GM12865 (cell line): ENCODE data around the gene RAB31.

Source experiments
- DNase-seq: peaks from one replicate; pipeline ENCODE4 v3.0.0; 2010; ENCODE audit warnings: low read depth
- H3K4me3 ChIP-seq: 2 replicates; pipeline ENCODE4 v1.5.1; 2011; ENCODE audit warnings: mild to moderate bottlenecking, low read depth, low read length, control low read depth
- TF ChIP-seq, protein P1 (sequence below): IDR thresholded peaks from 2 replicates; pipeline ENCODE4 v1.5.1; 2011; ENCODE audit warnings: low read length, control low read depth, low read depth, inconsistent platforms; ENCODE audit not compliant: insufficient read depth; ENCODE audit errors: missing control alignments

RAB31 gene

DNA sequence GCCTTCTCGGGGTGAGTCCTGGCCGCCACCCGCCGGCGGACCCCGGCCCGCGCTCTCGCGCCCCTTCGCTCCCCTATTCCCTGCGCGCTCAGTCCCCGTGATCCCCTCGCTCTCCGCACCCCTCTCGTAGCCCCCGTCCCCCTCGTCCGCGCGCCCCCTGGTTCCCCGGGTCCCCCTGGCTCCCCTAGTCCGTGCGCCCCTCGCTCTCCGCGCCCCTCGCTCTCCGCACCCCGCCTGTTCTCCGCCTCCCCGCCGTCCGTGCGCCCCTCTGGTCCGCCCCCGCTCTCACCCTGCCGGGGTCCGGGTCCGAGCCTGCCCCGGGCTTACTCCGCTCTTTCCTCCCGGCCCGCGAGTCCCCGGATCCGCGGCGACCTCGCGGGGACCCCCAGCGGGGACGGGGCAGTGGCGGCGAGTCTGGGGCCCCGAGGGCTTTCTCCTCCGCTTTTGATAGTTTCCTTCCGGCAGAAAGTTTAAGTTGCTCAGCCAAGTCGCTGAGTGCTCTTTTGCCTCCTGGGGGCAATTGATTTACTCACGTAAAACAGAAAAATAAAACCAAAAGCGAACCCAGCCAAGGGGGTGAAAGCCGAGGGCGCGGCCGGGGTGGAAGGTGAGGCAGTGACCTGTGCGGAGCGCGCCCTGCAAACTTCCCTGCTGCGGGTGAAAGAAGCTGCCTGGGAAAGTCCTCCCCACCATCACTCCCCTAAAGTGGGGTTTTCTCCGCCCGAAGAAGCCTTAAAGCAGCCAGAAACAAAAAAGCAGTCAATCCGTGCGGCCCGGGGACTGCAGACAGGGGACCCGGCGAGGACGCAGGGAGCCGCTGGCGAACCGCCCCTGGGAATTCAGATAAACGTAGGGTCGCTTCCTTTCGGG lies 568 bp downstream of the RAB31 start:
- peak; percentile 73 for DNase-seq
- H3K4me3 ChIP-seq, result peak overlapping the region; percentile 86
- TF ChIP-seq, protein P1, sequence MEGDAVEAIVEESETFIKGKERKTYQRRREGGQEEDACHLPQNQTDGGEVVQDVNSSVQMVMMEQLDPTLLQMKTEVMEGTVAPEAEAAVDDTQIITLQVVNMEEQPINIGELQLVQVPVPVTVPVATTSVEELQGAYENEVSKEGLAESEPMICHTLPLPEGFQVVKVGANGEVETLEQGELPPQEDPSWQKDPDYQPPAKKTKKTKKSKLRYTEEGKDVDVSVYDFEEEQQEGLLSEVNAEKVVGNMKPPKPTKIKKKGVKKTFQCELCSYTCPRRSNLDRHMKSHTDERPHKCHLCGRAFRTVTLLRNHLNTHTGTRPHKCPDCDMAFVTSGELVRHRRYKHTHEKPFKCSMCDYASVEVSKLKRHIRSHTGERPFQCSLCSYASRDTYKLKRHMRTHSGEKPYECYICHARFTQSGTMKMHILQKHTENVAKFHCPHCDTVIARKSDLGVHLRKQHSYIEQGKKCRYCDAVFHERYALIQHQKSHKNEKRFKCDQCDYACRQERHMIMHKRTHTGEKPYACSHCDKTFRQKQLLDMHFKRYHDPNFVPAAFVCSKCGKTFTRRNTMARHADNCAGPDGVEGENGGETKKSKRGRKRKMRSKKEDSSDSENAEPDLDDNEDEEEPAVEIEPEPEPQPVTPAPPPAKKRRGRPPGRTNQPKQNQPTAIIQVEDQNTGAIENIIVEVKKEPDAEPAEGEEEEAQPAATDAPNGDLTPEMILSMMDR, result no peak

DNA sequence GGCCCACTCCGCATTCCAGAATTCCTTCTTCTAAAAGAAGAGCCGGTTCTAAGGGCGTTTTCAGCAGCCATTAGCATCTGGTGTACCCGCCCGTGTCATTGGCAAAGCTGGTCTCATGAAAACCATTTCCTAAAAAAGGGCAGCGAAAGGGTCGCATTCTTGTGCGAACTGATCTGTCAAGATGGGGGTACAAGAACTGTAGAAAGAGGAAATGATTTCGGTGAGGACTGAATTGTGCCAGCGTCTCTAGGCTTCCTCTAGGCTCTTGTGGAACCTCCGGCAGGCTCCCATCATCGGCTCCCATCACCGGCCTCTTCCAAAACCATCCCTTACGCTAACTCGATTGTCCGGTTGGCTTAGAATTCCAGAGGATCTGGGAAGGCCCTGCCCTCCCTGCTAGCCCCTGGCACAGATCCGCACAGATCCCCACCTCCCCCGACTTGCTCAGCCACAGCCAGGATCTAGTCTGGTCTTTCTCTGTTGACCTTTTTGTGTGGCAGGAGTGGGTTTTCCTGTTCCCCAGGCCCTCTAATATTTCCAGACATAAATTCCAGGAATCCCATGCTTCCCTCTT lies 1.3 kb downstream of the RAB31 start:
- TF ChIP-seq, protein P1, result no peak
- DNase-seq, result peak; percentile 28
- peak overlapping the region; percentile 86 for H3K4me3 ChIP-seq

DNA sequence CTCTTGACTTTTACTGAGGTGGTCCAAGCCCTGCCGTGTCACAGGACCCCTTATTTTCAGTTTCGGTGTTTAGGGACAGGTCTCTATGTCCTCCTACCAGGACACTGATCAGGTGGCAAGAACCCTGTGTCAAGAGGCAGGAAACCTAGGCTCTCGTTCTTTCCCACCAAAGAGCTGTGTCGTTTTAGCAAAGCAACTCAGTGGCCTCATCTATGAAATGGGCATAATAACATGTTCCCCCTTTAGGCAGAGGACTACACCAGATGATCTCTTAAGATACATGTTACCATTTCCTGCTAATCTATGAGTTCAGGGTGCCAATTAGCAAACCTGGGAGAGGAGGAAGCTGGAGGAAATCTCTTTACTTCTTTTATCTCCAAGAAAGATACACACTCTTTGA lies 1.9 kb downstream of the RAB31 start:
- H3K4me3 ChIP-seq, result peak overlapping the region; percentile 86
- no peak for DNase-seq
- TF ChIP-seq, protein P1, result no peak

DNA sequence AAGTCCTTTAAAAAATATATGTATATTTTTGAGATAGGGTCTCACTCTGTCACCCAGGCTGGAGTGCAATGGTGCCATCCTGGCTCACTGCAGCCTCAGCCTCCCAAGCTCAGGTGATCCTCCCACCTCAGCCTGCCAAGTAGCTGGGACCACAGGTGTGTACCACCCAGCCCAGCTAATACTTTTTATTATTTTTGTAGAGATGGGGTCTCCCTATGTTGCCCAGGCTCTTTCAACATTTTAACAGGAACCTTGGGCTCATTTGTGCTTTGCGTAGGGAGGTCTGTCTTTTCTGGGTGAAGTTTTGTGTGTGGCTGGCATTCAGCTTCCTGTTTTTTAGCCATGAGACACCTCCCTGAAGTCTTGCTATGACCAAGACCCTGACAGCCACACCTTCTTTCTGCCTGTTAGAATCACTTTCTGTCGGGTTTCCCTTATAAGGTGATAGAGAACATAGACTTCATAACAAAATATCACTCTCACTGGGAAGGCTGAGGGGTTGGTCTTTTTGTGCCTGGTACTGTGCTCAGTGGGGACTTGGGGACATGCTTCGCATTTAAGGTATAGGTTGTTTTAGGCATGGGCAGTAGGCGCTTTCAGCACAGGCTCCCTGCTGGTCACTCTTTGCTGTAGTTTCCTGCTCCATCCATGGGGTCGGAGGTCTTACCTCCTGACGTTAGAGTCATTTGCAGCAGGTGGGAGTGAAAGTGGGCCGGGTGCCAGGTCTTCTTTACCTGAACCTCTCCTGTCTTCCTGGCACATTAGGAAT lies 3.4 kb downstream of the RAB31 start:
- peak; percentile 89 for DNase-seq
- H3K4me3 ChIP-seq, result peak overlapping the region; percentile 86
- TF ChIP-seq, protein P1, result no peak

DNA sequence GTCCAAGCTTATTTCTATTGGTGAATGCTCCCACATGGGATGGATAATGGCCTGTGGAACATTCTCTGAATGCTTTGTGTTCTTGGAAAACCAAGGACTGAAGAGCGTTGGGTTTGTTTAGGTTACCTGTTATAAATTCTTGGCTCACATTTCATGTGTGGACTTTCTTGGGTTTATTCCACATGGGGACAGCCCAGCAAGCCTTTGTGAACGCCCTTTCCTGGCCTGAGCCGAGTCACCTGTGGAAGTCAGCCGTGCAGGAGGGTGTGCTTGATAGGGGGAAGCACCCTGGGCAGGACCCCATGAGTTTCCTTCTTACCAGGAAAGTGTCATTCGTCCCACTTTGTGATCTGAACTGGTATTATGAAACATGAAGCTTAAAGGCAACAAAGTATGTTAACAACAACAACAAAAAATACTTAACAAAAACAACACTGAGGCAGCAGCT lies 4.1 kb downstream of the RAB31 start:
- TF ChIP-seq, protein P1, result no peak
- DNase-seq, result peak; percentile 11

DNA sequence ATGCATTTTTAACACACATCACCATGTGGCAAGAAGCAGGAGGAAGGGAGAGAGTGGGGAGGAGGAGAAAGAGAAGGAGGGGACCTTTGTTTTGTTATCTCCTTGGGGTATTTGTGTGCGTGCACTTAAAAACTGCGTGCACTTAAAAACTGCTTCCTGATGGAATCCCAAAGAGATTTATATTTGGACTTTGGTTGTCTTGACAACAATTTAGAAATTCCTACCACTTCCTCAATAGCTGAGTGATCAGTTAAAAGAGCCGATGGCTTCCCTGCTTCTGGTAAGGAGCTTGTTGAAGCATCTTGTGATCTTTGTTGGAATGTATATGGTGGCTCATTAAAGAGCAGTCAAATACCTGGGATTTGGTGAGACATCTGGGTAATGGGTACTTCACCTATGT lies 4.5 kb downstream of the RAB31 start:
- TF ChIP-seq, protein P1, result no peak
- H3K4me3 ChIP-seq, result no peak overlapping the region
- no peak for DNase-seq

More for the DNA sequence above, 4.1 kb downstream of the RAB31 start:
- H3K4me3 ChIP-seq, result no peak overlapping the region; the same call in 1 of the 2 replicates
